EH (cell line): ENCODE data around the gene TLK2.

Source experiments
- DNase-seq: peaks from one replicate; pipeline ENCODE4 v3.0.0-alpha.2; 2015; ENCODE audit warnings: low read depth

The TLK2 gene

GRCh38 chr17:62629556-62630364 lies 151.1 kb downstream of the TLK2 start:
- peak; percentile 34 for DNase-seq

- peak; percentile 45 for DNase-seq
Measured at GRCh38 chr17:62630365-62631085, 151.9 kb downstream of the TLK2 start.

GRCh38 chr17:62631086-62631935 lies 152.7 kb downstream of the TLK2 start:
- DNase-seq: no peak

DNA sequence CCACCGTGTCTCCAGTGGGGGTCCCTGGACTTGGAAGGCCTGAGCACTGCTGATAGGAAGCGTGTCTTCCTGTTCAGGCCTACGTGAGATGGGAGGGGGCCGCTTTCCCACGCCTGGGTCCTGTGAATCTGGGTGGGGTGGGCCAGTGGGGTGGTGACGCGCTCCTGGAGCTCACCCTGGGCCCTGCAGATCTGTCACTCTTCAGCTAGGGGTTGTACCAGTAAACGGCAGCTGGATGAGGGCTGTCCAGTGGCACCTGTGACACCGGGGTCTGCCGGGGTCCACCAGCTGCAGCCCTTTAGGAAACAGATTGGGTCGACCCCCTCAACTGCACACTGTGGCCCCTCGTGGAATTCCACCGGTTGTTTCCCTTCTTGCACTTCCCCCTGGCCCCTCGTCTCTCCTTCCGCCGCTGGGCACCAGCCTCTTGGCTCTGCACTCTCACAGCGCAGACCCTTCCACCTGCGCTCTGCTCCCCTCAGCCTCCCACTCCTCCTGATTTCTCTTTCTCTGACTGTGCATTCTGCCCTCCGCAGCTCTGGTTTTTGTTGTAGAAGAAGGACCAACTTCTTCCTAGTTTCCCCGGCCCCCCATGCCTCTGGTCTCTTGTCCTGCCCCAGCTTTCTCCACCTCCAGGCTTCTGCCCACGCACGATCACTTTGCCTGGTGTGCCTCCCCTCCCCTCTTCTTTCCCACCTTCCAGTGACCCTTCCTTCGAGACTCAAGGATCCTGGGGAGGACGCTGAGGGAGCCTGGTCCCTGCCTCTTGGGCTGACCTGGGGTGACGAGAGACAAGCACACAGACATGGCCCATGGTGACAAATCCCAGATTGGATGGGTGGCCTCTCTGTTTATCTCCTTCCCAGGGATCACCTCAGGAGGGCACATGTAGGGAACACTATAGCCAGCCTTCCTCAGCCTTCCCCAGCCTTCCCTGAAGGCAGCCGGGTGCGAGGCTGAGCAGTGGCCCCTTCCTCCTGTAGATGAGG lies 153.6 kb downstream of the TLK2 start:
- no peak for DNase-seq

DNA sequence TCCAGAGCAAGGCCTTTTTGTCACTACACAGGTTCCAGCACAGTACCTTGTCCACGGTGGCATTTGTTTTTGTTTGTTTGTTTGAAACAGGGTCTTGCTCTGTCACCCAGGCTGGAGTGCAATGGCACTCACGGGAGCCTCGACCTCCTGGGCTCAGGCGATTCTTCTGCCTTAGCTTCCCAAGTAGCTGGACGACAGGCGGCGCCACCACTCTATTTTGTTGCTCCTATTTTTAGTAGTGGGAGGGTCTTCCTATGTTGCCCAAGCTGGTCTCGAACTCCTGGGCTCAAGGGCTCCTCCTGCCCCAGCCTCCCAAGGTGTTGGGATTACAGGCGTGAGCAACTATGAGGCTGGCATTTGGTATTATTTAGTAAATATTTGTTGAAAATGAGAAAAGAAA lies 159.2 kb downstream of the TLK2 start:
- no peak for DNase-seq

GRCh38 chr17:62641153-62641552 lies 162.5 kb downstream of the TLK2 start:
- DNase-seq: no peak

DNA sequence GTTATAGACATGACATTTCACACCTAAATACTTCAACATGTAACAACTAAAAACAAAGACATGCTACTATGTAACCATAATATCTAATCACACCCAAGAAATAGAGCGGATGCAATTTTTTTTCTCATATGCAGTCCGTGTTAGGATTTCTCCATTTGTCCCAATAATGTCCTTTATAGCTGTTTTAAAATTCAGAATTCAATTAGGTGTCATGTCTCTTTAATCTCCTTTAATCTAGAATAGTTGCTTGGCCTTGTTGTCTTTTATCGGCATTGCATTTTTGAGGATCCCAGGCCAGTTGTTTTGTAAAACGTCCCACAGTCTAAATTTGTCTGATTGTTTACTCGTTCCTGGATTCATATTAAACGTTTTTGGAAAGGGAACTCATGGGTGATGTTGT lies 163.3 kb downstream of the TLK2 start:
- DNase-seq: no peak

DNA sequence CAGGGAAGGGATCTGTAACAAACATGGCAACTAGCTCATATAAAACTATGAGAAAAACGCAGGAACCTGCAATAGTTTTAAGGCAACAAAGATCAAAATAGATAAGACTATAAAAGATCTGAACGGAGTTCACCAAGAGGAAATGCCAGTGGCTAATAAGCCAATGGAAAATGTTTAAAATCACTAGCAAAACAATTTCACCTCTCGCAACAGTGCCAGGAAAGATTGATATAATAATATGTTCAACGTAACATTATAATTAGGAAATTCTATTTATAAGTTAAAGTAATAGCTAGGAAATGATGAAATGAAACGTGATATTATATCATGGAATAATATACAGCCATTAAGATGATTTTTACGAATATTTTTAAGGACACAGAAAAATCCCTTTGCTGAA lies 164.9 kb downstream of the TLK2 start:
- peak; percentile 38 for DNase-seq

DNA sequence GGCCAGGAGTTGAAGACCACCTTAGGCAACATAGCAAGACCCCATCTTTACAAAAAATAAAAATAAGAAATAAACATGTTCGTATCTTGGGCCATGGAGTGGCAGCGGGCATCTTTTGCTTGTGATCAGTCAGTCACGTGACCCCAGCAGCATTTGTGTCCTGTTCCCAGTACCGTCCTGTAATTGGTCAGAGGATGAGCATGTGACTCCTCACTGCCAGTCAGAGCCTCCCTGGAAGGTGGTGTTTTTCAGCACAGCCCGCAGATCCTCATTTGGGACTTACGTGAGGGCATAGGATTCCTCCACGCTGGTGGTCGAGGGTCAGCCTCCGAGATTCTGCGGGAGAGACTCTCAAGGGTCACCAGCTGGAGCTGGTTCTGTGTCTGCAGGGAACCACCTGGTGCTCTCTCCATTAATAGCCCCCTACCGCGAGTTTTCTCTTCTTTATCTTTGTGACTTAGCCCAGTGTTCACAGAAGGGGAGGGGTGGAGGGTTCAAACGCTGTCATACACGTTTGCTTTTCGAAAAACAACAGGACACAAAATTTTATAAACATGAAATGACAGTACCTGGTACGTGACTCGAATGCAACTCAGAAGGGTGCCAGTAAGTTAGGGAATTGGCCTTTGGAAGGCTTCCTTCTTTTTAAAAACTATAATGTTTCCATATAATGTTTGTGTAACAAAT lies 166.0 kb downstream of the TLK2 start:
- no peak for DNase-seq

- no peak for DNase-seq
Measured at GRCh38 chr17:62648251-62648955, 169.8 kb downstream of the TLK2 start.

DNA sequence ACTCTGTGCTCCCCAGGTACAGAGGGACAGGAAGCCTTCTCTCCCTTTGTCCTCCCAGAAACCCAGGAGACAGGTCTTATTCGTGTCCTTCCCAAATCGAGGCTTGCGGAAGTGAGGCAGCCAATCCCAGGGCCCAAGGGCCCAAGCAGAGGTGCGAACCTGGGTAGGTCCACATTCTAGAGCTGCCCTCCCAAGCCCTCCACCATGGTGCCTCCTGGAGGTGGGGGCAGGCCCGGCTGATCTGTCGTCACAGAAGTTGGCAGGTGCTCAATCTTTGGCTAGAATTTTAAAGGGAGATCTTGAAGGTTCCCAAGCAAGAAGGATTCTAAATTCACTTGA lies 170.3 kb downstream of the TLK2 start:
- no peak for DNase-seq

DNA sequence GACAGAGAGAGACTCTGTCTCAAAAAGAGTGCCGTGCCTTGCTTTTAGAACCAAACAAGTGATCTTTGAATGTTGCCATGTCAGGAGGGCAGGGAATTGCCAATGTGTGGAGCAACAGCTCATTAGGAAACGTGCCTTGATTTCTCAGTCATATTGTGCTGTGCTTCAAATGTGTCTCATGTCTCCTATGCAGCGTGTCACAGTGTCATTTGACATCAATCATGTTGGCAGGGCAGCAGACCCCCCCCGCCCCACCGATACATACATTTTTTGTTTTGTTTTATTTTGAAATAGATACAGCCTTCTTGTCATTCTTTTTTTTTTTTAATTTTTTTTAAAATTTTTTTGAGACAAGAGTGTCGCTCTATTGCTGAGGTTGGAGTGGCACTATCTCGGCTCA lies 170.9 kb downstream of the TLK2 start:
- no peak for DNase-seq

GRCh38 chr17:62650587-62650986 lies 172.0 kb downstream of the TLK2 start:
- peak; percentile 45 for DNase-seq

- peak; percentile 93 for DNase-seq
Measured at GRCh38 chr17:62652251-62653001, 173.8 kb downstream of the TLK2 start.

- DNase-seq: peak; percentile 75
Measured at GRCh38 chr17:62653002-62653825, 174.6 kb downstream of the TLK2 start.

DNA sequence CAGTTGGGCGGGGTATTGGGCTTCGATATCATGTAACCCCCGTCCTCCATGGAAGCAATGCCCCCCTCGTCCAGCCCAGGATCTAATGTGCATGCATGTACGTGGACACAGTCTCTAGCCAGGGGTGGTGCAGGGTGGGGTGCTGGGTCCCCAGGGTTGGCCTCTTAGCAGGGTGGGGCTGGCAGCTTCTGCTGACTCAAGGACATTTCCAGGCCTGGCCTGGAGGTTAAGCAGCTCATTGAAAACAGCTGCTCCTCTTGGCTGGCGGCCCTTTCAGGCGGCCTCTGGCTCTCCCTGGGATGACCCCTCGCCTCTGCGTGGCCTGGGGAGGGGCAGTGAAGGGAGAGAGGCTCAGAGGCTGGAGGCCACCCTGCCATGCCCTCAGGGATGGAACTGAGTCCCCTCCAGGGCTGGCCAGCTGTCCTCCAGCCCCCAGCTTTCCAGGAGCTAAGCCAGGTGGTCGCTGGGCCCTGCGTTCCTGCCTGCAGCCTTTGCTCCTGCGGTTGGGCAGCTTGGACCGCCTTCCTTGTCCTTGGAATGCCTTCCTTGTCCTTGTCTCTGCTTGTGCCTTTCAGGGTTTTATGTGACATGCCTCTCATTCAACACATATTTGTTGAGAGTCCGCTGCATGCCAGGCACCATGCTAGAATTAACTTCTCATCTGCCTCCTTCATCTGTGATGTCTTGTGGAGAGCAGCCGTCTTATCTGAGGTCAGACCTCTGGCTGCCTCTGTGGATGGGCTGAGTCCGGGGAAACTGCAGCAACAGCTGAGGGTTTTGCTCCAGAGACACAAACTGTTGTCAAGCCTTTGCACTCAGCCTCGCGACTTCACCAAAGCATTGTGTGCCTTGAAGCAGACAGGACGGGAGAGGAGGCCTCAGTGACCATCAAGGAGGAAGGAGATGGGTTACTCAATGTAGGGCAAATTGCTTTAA lies 175.5 kb downstream of the TLK2 start:
- peak; percentile 94 for DNase-seq

GRCh38 chr17:62655656-62656055 lies 177.0 kb downstream of the TLK2 start:
- peak; percentile 22 for DNase-seq
